T-helper 2 cell treated with Interferon-gamma antibody and Interleukin-4, amounts not matched to agents 5 μg/mL and 100 μg/mL, for 36 hours (primary cell): ENCODE data around the gene PSIP1.

Source experiments
- DNase-seq: peaks from one replicate; pipeline ENCODE4 v3.0.0; 2021; ENCODE audit warnings: low spot score
- H3K27ac Mint-ChIP-seq: one replicate; pipeline ENCODE4 v1.8.0; 2021; ENCODE audit warnings: mild to moderate bottlenecking, mixed read lengths
- H3K27me3 Mint-ChIP-seq: one replicate; pipeline ENCODE4 v1.8.0; 2021; ENCODE audit warnings: low read depth, mixed read lengths
- H3K36me3 Mint-ChIP-seq: one replicate; pipeline ENCODE4 v1.8.0; 2021; ENCODE audit warnings: low read depth, mixed read lengths
- H3K4me1 Mint-ChIP-seq: one replicate; pipeline ENCODE4 v1.8.0; 2021; ENCODE audit warnings: low read depth, mixed read lengths
- H3K4me3 Mint-ChIP-seq: one replicate; pipeline ENCODE4 v1.8.0; 2022; ENCODE audit warnings: mild to moderate bottlenecking, moderate library complexity, mixed read lengths
- H3K9me3 Mint-ChIP-seq: one replicate; pipeline ENCODE4 v1.8.0; 2021; ENCODE audit warnings: mixed read lengths

The PSIP1 gene

DNA sequence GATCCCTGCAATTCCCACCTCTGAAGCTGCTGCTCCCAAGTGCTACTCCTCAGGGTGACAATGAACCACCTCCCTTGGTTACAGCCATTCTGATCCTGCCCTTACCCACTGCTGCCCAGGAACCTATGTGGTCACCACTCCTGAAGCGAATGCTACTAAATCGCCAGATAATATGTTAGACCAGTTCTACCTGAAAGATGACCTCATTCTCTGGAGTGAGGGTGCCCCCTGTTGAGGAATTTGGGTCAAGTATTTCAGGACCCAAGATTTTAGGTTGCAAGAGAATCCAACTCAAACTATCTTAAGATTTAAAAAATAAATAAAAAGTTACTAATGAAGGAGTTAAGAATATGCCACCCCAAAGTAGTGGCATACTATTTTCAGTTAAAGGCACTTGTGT is 93.9 kb downstream of the PSIP1 start:
- H3K36me3 Mint-ChIP-seq: no peaks in the 10 kb centered on the region
- no peak overlapping the region for H3K27ac Mint-ChIP-seq
- peaks cover 11% of the 10 kb centered on the region for H3K4me1 Mint-ChIP-seq
- H3K4me3 Mint-ChIP-seq: no peak overlapping the region
- DNase-seq: no peak
- peaks cover 9% of the 10 kb centered on the region for H3K27me3 Mint-ChIP-seq
- H3K9me3 Mint-ChIP-seq: no peaks in the 10 kb centered on the region
